Gastroesophageal sphincter (tissue), 4 donors: Measurements from ENCODE around the gene PPP1R11. TPM values are rescaled to one million over a fixed set of nuclear protein-coding genes. Genes with fewer than 3 reads are reported as not detected.

Source experiments
- ATAC-seq: fragments of 150-250 bp; one replicate; pipeline ENCODE4 v1.9.1; 2016; ENCODE audit warnings: mild to moderate bottlenecking, moderate library complexity
- H3K27ac ChIP-seq, 4 donors: fragments of 200-600 bp; sonication (generic) in 3 of 4; 1 replicate in 3 of 4; 2 replicates in 1 of 4; pipeline ENCODE4 v1.5.1; 2016 to 2019
- H3K27me3 ChIP-seq: fragments of 200-600 bp; sonication (generic); one replicate; pipeline ENCODE4 v1.5.1; 2019
- H3K36me3 ChIP-seq, 2 donors: fragments of 200-600 bp; sonication (generic); one replicate each; pipeline ENCODE4 v1.5.1; 2019; ENCODE audit warnings: control low read depth in 1 of 2
- H3K4me1 ChIP-seq, 3 donors: fragments of 200-600 bp; sonication (generic); 1 replicate in 2 of 3; 2 replicates in 1 of 3; pipeline ENCODE4 v1.5.1; 2016 to 2019; ENCODE audit warnings: control low read depth in 2 of 3
- H3K4me3 ChIP-seq, 2 donors: fragments of 200-600 bp; sonication (generic); one replicate each; pipeline ENCODE4 v1.5.1; 2019; ENCODE audit warnings: mild to moderate bottlenecking in 1 of 2, moderate library complexity in 1 of 2
- H3K9me3 ChIP-seq, 3 donors: fragments of 200-600 bp; sonication (generic); one replicate each; pipeline ENCODE4 v1.5.1; 2017 to 2019; ENCODE audit warnings: control low read depth in 2 of 3
- CTCF ChIP-seq, 4 experiments: fragments of 200-600 bp in 2 of 4; fragments of 450-650 bp in 2 of 4; sonication (generic) in 1 of 4; IDR thresholded peaks; one replicate each; pipeline ENCODE4 v1.5.1; 2017 to 2019; ENCODE audit warnings: antibody characterized with exemption in 4 of 4, mild to moderate bottlenecking in 2 of 4, moderate library complexity in 2 of 4
- EP300 ChIP-seq: sonication (generic); formaldehyde crosslinking; IDR thresholded peaks from one replicate; pipeline ENCODE4 v1.6.1; 2017; ENCODE audit warnings: antibody characterized with exemption, mild to moderate bottlenecking
- POLR2A ChIP-seq, 2 donors: fragments of 450-650 bp; IDR thresholded peaks; one replicate each; pipeline ENCODE4 v1.6.1; 2017; ENCODE audit warnings: antibody characterized with exemption in 2 of 2, mild to moderate bottlenecking in 2 of 2, moderate library complexity in 1 of 2
- POLR2AphosphoS5 ChIP-seq: sonication (generic); formaldehyde crosslinking; IDR thresholded peaks from one replicate; pipeline ENCODE4 v1.6.1; 2017; ENCODE audit warnings: antibody characterized with exemption
- WGBS, 2 donors: methylation state at CpG; one replicate each; pipeline ENCODE4 v1.1.5; 2018; ENCODE audit warnings: low coverage in 1 of 2; 5-methylcytosine and 5-hydroxymethylcytosine counted together
- total RNA-seq, 4 donors: library from RNA; depleted of rRNA; stranded (reverse); fragments of >200 nt; gene quantifications; one replicate each; pipeline ENCODE4 v1.1.0, GENCODE V29; 2016

PPP1R11 gene
- total RNA-seq, 4 donors from 2014 or later: 49.4 to 63.1 (median 57.5) TPM

- no peak overlapping the region for H3K4me3 ChIP-seq
- peaks cover 0 to 36% (median 18%) of the 10 kb centered on the region in 3 donors for H3K4me1 ChIP-seq
- 46 to 63% methylated on average over 4 of the region's 7 CpGs for WGBS, 2 donors
- TF ChIP-seq EP300 (no peak), CTCF (IDR thresholded peaks at IDR 0.05) (no peak), POLR2A (IDR thresholded peaks at IDR 0.05) (no peak), POLR2AphosphoS5 (no peak)
- H3K27me3 ChIP-seq: peaks cover 84% of the 10 kb centered on the region
- H3K36me3 ChIP-seq: peaks cover 0 to 20% of the 10 kb centered on the region in 2 donors
- H3K27ac ChIP-seq: no peak overlapping the region
- no peak for ATAC-seq
- H3K9me3 ChIP-seq: no peaks in the 10 kb centered on the region
Observed at GRCh38 chr6:30073489-30074235, 6.7 kb downstream of the PPP1R11 start.

DNA sequence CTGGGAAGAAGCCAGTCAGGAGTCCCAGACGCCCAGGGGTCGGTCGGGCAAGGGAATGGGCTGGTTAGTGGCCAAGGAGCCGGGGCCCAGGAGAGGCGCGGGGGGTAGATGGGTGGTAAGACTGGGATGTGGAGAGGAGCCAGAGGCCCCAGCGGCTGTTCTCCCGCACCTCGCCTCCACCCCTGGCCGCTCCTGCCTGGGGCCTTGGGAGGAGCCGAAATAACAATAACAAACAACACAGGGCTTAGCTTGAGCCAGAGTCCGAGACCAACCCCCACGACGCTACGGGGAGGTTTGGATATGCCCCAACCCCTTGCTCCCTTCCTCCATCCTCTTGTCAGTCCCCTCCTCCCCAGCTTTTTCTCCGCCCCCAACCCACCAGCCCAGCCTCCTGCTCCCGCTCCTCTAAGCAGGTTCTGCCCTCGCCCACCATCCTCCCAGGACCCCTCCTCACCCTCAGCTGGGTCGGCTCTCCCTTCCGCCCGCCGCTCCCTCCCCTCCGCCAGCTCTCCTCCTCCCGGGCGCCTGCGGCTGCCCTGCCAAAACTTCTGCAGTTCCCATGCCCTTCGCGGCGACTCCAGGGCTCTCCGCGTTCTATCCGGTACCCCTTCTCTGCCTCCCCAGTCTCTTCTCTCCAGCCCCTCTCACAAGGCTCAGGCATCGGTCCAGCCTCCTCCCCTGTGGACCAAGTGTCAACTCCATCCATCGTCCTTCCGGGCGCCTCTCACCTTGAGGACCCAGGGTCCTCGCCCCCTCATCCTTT is 7.5 kb downstream of the PPP1R11 start:
- H3K27me3 ChIP-seq: peaks cover 92% of the 10 kb centered on the region
- H3K27ac ChIP-seq: no peak overlapping the region
- H3K9me3 ChIP-seq: no peaks in the 10 kb centered on the region
- WGBS, 2 donors: 5 to 8% methylated on average over 24 to 37 of the region's 37 CpGs
- no peak for ATAC-seq
- H3K4me1 ChIP-seq: peaks cover 0 to 32% (median 18%) of the 10 kb centered on the region in 3 donors
- TF ChIP-seq CTCF (IDR thresholded peaks at IDR 0.05): no peak
- no peak for TF ChIP-seq POLR2AphosphoS5
- TF ChIP-seq EP300: no peak
- no peak for TF ChIP-seq POLR2A (IDR thresholded peaks at IDR 0.05)
- peaks cover 0 to 11% of the 10 kb centered on the region in 2 donors for H3K36me3 ChIP-seq
- H3K4me3 ChIP-seq: peak overlapping the region in 1 of 2 donors; percentile 23

DNA sequence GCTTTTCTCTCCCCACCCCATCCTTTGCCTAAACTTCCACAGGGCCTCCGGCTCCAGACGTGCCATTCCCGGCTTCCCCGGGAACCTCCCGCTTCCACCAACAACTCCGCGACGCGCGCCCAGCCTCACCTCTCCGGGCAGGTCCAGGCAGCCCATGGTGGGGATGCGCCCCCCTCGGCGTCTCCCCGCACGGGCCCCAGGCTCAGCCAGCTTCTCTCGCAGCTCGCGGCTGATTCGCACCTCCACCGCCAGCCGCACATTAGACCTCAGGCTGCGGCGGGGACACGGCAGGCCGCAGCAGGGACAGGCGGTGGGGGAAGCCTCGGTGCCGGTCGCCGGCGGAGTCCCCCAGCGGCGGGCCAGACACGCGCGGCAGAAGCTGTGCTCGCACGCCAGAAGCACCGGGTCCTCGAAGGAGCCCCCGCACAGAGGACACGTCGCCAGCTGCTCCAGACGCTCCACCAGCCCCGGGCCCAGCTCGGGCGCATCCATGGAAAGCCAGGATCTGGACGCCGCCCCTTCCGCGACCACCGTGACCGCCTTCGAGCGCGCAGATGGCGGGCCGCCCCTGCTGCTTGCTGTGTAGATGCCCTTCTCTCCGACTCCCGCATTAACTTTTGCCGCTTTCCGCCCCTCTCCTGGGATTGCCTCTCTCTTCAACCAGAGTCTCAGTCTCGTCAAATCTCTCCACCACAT is 8.2 kb downstream of the PPP1R11 start, which contains the start of gene RNF39:
Gene RNF39 (minus strand): TSS at position 676 of the 696 bp plus-strand sequence. CDS start 184 bp downstream, at position 492.
- TF ChIP-seq POLR2A (IDR thresholded peaks at IDR 0.05) (no peak), POLR2AphosphoS5 (no peak), CTCF (IDR thresholded peaks at IDR 0.05) (no peak)
- Histone ChIP-seq H3K27ac (no peak within 1 kb of the TSS), H3K9me3 (no peaks in the 10 kb centered on the region), H3K4me1 (peaks cover 0 to 32% (median 18%) of the 10 kb centered on the region in 3 donors), H3K4me3 (peak within 1 kb of the TSS in 1 of 2 donors; percentile 23), H3K36me3 (peaks cover 0 to 4% of the 10 kb centered on the region in 2 donors), H3K27me3 (peaks cover 98% of the 10 kb centered on the region)
- 1 to 8% methylated on average over 2 to 24 of the region's 64 CpGs for WGBS, 2 donors
- no peak for ATAC-seq

DNA sequence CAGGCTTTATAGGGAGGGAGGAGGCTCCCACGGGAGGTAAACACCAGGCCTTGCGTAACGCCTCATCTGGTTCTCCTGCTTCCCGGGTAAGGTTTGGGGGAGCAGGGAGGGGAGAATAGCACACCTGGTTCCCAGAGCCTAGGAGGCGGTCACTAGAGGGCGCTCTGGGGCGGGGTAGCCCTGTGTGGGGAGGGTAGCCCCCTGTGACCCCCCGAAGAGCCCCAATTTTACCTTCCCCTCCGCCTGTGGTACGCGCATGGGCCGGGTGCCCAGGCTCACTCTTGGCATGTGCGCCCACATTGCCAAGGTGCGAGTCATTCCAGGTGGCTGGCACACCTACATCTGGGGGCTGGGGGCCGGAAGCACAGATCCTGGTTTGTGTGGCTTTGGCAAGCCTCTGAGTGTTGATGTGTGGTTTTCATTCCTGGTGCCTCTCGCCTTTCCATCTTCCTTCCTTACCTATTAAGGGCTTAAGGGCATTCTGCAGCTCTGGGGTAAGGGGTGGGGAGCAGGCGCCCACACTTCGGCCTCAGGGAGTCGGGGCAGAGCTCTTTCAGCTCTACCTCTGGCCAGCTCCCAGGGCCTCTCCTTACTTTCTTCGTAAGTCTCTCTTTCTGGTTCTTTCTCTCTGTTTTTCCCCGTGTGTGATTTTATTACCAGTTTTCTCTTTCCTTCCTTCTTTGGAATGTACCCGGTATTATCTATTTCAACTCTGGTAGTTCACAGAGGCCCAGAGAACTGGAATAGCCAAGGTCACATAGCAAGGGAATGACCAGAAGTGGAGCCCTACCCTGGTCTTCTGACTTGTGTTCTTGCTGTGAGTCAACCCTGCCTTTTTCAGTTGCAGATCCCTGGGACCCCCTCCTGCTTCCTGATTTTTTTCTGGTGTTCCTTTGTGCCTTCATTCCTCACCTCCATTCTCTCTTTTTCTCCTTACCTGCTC is 9.1 kb downstream of the PPP1R11 start:
- peaks cover 90% of the 10 kb centered on the region for H3K27me3 ChIP-seq
- no peak overlapping the region for H3K4me3 ChIP-seq

More for the DNA sequence above, 9.1 kb downstream of the PPP1R11 start:
- Histone ChIP-seq H3K36me3 (no peaks in the 10 kb centered on the region), H3K4me1 (peaks cover 0 to 30% (median 18%) of the 10 kb centered on the region in 3 donors), H3K9me3 (no peaks in the 10 kb centered on the region), H3K27ac (no peak overlapping the region)
- no peak for ATAC-seq
- 36 to 61% methylated on average over 6 of the region's 22 CpGs for WGBS, 2 donors
- peak in 1 of 4 experiments; percentile 14 for TF ChIP-seq CTCF (IDR thresholded peaks at IDR 0.05)
- no peak for TF ChIP-seq POLR2A (IDR thresholded peaks at IDR 0.05)
- TF ChIP-seq POLR2AphosphoS5: no peak
